ENCODE results near the gene GYPC.

GRCh38 chr2:126664234-126664633, 8.3 kb downstream of the GYPC start:
- TF ChIP-seq CTCF (IDR thresholded peaks at IDR 0.05) (no peak), ZFX (IDR thresholded peaks at IDR 0.05; ENCODE audit: borderline replicate concordance) (no peak)
